ENCODE results near the gene EIF2S3B.

DNA sequence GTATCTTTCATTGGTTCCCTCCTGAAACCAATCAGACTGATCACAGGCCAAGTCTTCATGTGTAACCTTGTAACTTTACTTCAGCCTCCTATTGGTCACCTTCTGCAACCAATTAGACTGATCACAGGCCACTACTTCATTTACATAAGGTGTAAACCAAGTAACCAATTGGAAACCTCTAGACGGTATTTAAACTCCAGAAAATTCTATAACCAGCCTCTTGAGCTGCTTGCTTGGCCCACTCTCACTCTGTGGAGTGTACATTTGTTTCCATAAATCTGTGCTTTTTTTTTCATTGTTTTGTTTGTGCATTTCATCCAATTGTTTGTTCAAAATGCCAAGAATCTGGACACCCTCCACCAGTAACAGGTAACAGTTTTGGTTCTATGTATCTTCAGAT, 47.5 kb downstream of the EIF2S3B start:
- TF ChIP-seq CTCF (IDR thresholded peaks at IDR 0.05 in 8 of 11, conservative IDR thresholded peaks at IDR 0.05 in 3 of 11), result no peak
- no peak for TF ChIP-seq POLR2A (IDR thresholded peaks at IDR 0.05)

Measured in spleen (tissue), 7 donors.